ENCODE measurements around the gene MUC5B. TPM values are rescaled to one million over a fixed set of nuclear protein-coding genes. Genes with fewer than 3 reads are reported as not detected.
A peak's percentile ranks its signal among the peaks of the same experiment; 100 is the strongest.

MUC5B gene
- total RNA-seq, 4 donors from 2014 or later, result 0.04 to 139 (median 1.6) TPM

DNA sequence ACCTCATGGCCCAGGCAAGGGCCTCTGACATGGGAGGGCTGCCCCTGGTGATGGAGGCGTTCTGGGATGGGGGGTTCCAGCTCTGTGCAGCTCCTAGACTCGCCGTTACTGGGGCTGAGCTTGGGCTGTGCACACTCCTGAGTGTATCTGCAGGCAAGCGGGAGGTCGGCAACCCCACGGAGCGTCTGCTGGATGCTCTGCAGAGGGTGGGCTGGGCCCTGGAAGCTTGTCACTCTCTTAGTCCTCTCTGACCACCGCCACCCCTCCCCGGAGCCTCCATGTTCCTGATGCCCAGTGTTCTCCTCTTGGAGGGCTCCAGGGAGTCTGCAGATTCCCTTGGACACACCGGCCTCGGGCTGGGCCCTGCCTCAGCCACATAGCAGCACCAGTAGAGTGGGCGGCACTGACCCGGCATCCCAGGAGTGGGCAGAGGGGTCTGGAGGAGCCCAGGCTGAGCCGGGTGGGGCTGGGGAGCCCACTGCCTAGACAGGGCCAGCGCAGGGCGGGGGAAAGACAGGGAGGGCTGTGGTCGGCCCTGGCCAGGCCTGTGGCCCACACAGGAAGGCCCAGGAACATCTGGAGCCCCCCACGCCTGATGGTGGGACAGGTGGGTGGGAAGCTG is 20.6 kb upstream of the MUC5B start:
- Histone ChIP-seq H3K9me3 (no peaks in the 10 kb centered on the region), H3K4me1 (peaks cover 0 to 25% (median 3%) of the 10 kb centered on the region in 3 donors), H3K36me3 (no peaks in the 10 kb centered on the region), H3K27ac (no peak overlapping the region), H3K27me3 (peaks cover 0 to 95% (median 5%) of the 10 kb centered on the region in 4 donors), H3K4me3 (no peak overlapping the region)
- TF ChIP-seq, protein P1, sequence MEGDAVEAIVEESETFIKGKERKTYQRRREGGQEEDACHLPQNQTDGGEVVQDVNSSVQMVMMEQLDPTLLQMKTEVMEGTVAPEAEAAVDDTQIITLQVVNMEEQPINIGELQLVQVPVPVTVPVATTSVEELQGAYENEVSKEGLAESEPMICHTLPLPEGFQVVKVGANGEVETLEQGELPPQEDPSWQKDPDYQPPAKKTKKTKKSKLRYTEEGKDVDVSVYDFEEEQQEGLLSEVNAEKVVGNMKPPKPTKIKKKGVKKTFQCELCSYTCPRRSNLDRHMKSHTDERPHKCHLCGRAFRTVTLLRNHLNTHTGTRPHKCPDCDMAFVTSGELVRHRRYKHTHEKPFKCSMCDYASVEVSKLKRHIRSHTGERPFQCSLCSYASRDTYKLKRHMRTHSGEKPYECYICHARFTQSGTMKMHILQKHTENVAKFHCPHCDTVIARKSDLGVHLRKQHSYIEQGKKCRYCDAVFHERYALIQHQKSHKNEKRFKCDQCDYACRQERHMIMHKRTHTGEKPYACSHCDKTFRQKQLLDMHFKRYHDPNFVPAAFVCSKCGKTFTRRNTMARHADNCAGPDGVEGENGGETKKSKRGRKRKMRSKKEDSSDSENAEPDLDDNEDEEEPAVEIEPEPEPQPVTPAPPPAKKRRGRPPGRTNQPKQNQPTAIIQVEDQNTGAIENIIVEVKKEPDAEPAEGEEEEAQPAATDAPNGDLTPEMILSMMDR (IDR thresholded peaks at IDR 0.05), result no peak
- no peak for TF ChIP-seq POLR2A (IDR thresholded peaks at IDR 0.05)
- 9 to 27% methylated on average over 1 to 5 of the region's 18 CpGs for WGBS, 2 donors
- no peak for DNase-seq
- intact Hi-C loops (cut with DNase I), result loop anchor here (10.0 kb wide), 2 partner anchors 313 to 373 kb away; partner anchors contain the start of gene DUSP8

DNA sequence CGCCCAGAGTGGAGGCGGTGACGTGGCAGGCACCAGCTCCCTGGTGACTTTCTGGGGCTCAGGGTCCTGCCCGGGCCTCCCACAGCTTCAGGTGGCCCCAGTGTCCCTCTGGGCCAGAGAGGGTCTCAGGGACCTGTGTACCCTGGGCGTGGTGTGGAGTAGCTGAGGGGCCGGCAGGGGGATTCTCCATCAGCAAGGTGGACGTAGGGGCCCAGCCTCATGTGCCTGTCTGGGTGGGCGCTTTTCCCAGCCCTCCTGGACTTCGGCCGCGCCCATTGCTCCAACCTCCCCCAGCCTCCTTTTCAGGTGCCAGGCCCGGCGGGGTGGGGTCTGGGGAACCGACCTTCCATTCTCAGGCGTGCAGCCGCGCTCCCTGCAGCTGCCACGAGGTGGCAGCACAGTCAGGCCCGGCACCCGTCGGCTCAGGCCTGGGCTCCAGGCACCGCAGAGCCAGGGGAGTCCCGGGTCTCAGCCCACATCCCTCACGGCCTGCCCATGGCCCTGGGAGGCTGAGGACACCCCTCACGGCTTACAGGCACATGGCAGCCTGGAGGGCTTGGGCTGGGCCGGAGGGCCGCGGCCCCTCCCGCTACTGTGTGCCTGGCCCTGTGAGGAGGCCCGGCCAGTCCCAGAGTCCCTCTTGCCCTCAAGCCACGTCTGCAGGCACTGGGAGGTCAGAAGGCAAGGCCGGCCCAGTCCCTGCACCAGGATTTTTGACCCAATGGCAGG is 19.9 kb upstream of the MUC5B start:
- intact Hi-C loops (cut with DNase I), result loop anchor here (10.0 kb wide), 2 partner anchors 312 to 372 kb away; partner anchors contain the start of gene DUSP8
- WGBS, 2 donors, result 67 to 79% methylated on average over 2 to 5 of the region's 32 CpGs
- no peak for TF ChIP-seq POLR2A (IDR thresholded peaks at IDR 0.05)
- TF ChIP-seq, protein P1 (IDR thresholded peaks at IDR 0.05), result peak; percentile 83 to 93 (median 89)

DNA sequence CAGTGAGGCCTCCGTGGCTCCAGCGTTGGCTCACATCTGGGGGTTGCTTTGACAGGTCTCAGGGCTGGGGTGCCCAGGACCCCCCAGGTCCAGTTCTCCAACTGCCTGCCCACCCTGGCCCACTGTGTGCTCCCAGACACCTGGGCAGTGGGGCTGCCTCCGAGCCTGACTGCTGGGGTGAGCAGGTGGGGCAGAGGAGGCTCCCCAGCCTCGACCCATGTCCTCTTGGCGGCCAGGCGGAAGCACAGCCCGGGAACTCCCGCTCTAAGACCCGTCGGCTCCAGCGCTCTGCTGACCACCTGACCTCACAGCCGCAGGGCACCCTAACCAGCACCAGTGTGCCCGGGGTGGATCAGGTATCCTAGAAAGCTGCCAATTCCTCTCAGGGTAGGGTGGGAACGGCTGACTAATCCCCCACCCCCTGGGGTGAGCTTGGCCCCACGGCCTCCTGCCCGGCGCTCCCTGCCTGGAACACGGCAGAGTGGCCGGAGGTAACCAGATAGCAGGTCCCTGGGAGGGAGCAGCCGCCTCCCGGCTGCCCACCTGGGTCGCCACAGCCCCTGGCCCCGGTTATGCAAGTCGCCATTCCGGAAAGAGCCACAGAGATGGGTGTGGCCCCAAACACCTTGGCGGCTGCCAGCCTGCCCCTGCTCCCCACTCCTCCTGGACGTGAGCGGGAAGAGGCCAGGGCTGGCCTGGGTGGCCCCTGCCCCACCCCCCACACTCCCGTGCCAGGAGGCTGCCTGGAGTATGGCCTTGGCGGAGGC is 19.2 kb upstream of the MUC5B start:
- intact Hi-C loops (cut with DNase I), result loop anchor here (10.0 kb wide), 2 partner anchors 311 to 371 kb away; partner anchors contain the start of gene DUSP8
- H3K4me1 ChIP-seq, result peaks cover 0 to 25% (median 3%) of the 10 kb centered on the region in 3 donors
- no peaks in the 10 kb centered on the region for H3K9me3 ChIP-seq
- H3K4me3 ChIP-seq, result no peak overlapping the region
- no peak for DNase-seq
- no peaks in the 10 kb centered on the region for H3K36me3 ChIP-seq
- no peak overlapping the region for H3K27ac ChIP-seq
- H3K27me3 ChIP-seq, result peaks cover 0 to 95% (median 5%) of the 10 kb centered on the region in 4 donors
- 40% methylated on average over 6 of the region's 30 CpGs; no CpG with 5 or more reads in 1 of the 2 donors for WGBS, 2 donors
- TF ChIP-seq, protein P1 (IDR thresholded peaks at IDR 0.05), result no peak
- no peak for TF ChIP-seq POLR2A (IDR thresholded peaks at IDR 0.05)

More for the DNA sequence above, 19.9 kb upstream of the MUC5B start:
- DNase-seq, result no peak
- H3K27me3 ChIP-seq, result peaks cover 0 to 95% (median 5%) of the 10 kb centered on the region in 4 donors
- H3K4me1 ChIP-seq, result peaks cover 0 to 25% (median 3%) of the 10 kb centered on the region in 3 donors
- H3K36me3 ChIP-seq, result no peaks in the 10 kb centered on the region
- no peaks in the 10 kb centered on the region for H3K9me3 ChIP-seq
- no peak overlapping the region for H3K27ac ChIP-seq
- H3K4me3 ChIP-seq, result no peak overlapping the region

DNA sequence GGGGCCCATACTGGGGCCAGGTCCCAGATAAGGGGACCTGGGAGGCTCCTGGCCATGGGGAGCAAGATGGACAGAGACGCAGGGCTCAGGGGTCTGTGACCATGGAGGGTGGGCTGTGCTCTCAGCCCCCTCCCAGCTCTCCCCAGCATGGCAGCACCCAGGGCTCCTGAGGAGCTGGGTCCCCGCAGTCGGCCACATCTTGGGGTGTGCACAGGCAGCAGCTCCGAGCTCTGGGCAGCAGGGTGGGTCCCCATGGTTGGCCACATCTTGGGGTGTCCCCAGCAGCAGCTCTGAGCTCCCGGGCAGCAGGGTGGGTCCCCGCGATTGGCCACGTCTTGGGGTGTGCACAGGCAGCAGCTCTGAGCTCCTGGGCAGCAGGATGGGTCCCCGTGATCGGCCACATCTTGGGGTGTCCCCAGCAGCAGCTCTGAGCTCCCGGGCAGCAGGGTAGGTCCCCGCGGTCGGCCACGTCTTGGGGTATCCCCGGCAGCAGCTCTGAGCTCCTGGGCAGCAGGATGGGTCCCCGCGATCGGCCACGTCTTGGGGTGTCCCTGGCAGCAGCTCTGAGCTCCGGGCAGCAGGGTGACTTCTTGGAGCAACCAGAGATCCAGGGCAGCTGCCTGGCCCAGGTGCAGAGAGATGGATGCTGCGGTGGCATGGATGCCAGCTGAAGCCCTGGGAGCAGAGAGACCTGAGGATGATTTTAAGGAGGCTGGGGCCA is 18.3 kb upstream of the MUC5B start:
- no peak overlapping the region for H3K4me3 ChIP-seq
- DNase-seq, result no peak
- TF ChIP-seq, protein P1 (IDR thresholded peaks at IDR 0.05), result no peak
- TF ChIP-seq POLR2A (IDR thresholded peaks at IDR 0.05), result no peak
- H3K9me3 ChIP-seq, result no peaks in the 10 kb centered on the region
- intact Hi-C loops (cut with DNase I), result loop anchor here (10.0 kb wide), 2 partner anchors 310 to 370 kb away; partner anchors contain the start of gene DUSP8
- H3K27me3 ChIP-seq, result peaks cover 0 to 95% (median 5%) of the 10 kb centered on the region in 4 donors
- no peaks in the 10 kb centered on the region for H3K36me3 ChIP-seq
- WGBS, 2 donors, result 71% methylated on average over 7 of the region's 22 CpGs; no CpG with 5 or more reads in 1 of the 2 donors
- H3K4me1 ChIP-seq, result peaks cover 0 to 18% (median 3%) of the 10 kb centered on the region in 3 donors
- H3K27ac ChIP-seq, result no peak overlapping the region

Measured in esophagus squamous epithelium (tissue), 5 donors.